Prostate gland (tissue), 2 donors: ENCODE measurements around the gene TMC3.

Experiments
- POLR2A ChIP-seq: fragments of 450-650 bp; IDR thresholded peaks from one replicate; pipeline ENCODE4 v1.6.1; 2016; ENCODE audit warnings: antibody characterized with exemption, mild to moderate bottlenecking
- POLR2AphosphoS5 ChIP-seq: sonication (generic); formaldehyde crosslinking; IDR thresholded peaks from one replicate; pipeline ENCODE4 v1.6.1; 2017; ENCODE audit warnings: antibody characterized with exemption
- TF ChIP-seq, protein P1 (sequence below), 4 experiments: fragments of 200-600 bp in 2 of 4; fragments of 450-650 bp in 2 of 4; sonication (generic) in 2 of 4; IDR thresholded peaks; 1 replicate in 3 of 4; 2 replicates in 1 of 4; pipeline ENCODE4 v1.5.1; 2016 to 2019; ENCODE audit warnings: antibody characterized with exemption in 4 of 4, mild to moderate bottlenecking in 2 of 4, moderate library complexity in 2 of 4

DNA sequence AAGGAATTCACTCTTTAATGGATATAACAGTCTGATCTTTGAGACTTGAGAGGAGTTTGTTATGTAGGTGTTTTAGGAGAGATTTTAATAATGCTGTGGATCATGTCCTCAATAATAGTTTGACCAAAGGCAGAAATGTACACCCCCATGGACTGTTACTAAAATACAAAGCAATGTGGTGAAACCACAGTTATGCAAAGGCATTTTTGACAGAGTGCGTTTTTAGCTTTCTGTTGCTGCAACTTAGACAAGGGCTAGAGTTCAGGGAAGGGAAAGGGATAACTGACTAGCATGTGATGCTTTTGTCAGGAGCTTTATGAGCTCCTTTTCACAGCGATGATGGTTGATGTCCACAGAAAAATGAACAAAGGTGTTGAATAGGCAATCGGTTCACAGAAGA, 46.5 kb downstream of the TMC3 start:
- TF ChIP-seq, protein P1, sequence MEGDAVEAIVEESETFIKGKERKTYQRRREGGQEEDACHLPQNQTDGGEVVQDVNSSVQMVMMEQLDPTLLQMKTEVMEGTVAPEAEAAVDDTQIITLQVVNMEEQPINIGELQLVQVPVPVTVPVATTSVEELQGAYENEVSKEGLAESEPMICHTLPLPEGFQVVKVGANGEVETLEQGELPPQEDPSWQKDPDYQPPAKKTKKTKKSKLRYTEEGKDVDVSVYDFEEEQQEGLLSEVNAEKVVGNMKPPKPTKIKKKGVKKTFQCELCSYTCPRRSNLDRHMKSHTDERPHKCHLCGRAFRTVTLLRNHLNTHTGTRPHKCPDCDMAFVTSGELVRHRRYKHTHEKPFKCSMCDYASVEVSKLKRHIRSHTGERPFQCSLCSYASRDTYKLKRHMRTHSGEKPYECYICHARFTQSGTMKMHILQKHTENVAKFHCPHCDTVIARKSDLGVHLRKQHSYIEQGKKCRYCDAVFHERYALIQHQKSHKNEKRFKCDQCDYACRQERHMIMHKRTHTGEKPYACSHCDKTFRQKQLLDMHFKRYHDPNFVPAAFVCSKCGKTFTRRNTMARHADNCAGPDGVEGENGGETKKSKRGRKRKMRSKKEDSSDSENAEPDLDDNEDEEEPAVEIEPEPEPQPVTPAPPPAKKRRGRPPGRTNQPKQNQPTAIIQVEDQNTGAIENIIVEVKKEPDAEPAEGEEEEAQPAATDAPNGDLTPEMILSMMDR (IDR thresholded peaks at IDR 0.05): no peak
- TF ChIP-seq POLR2AphosphoS5 (no peak), POLR2A (no peak)
